ENCODE results near the gene PNMA8A.

GRCh38 chr19:46466536-46467196, 4.7 kb downstream of the PNMA8A start:
- TF ChIP-seq CTCF (conservative IDR thresholded peaks at IDR 0.05; ENCODE audit: low read length) (no peak), EZH2phosphoT487 (IDR thresholded peaks at IDR 0.05; ENCODE audit: borderline replicate concordance, low read depth, low read length) (no peak)
